ENCODE measurements around the gene MRM1.
A peak's percentile ranks its signal among the peaks of the same experiment; 100 is the strongest.

The MRM1 gene

DNA sequence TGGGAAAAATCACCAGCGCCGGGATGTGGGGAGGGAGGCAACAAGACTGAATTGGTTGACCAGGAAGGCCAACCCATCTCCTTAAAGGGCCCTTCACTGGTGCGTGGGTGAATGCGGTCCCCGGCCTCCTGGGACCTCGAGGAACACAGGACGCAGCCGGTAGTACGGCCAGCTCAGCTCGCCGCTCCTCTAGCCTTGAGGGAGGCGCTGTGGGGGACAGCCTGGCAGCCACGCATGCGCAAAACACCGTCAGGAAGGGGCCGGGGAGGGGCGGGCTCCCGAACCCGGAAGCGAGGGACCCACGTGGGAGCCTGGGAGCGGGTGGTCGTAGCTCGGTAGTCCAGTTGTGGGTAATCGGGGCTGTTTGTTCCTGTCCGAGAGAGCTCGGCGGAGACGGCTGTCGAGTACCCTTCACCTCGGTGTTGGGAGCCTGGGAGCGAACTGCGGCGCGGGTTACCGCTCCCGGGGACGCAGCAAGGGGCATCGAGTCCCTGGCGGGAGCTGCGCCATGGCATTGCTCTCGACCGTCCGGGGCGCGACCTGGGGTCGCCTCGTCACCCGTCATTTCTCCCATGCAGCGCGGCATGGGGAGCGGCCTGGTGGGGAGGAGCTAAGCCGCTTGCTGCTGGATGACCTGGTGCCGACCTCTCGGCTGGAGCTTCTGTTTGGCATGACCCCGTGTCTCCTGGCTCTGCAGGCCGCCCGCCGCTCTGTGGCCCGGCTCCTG lies at the start of gene MRM1:
MRM1 (plus strand) TSS at position 281 of the 727 bp plus-strand sequence; CDS start at position 509, 228 bp downstream.
- Mint-ChIP-seq H3K36me3 (ENCODE audit: low read depth) (peaks cover 35% of the 10 kb centered on the region), H3K27ac (peak within 1 kb of the TSS; percentile 85), H3K27me3 (no peaks in the 10 kb centered on the region), H3K4me1 (ENCODE audit: low read depth) (peaks cover 48% of the 10 kb centered on the region), H3K4me3 (peak within 1 kb of the TSS; percentile 83), H3K9me3 (no peaks in the 10 kb centered on the region)
- intact Hi-C loops (cut with micrococcal nuclease) = loop anchor here (1.0 to 10.0 kb wide), 2 partner anchors 9 to 633 kb away; no protein-coding TSS in a partner anchor

- intact Hi-C loops (cut with micrococcal nuclease) = no loop called here
- Mint-ChIP-seq H3K4me3 (no peak overlapping the region), H3K4me1 (ENCODE audit: low read depth) (peaks cover 19% of the 10 kb centered on the region), H3K36me3 (ENCODE audit: low read depth) (peaks cover 66% of the 10 kb centered on the region), H3K9me3 (no peaks in the 10 kb centered on the region), H3K27ac (no peak overlapping the region), H3K27me3 (no peaks in the 10 kb centered on the region)
Observed at GRCh38 chr17:36553459-36553858, 47.9 kb upstream of the MRM1 start.

- intact Hi-C loops (cut with micrococcal nuclease) = no loop called here
- H3K36me3 Mint-ChIP-seq (ENCODE audit: low read depth) = peaks cover 97% of the 10 kb centered on the region
- H3K27ac Mint-ChIP-seq = no peak overlapping the region
- H3K4me3 Mint-ChIP-seq = no peak overlapping the region
- H3K27me3 Mint-ChIP-seq = no peaks in the 10 kb centered on the region
- H3K9me3 Mint-ChIP-seq = no peaks in the 10 kb centered on the region
- H3K4me1 Mint-ChIP-seq (ENCODE audit: low read depth) = peaks cover 4% of the 10 kb centered on the region
Observed at GRCh38 chr17:36566081-36566480, 35.3 kb upstream of the MRM1 start.

DNA sequence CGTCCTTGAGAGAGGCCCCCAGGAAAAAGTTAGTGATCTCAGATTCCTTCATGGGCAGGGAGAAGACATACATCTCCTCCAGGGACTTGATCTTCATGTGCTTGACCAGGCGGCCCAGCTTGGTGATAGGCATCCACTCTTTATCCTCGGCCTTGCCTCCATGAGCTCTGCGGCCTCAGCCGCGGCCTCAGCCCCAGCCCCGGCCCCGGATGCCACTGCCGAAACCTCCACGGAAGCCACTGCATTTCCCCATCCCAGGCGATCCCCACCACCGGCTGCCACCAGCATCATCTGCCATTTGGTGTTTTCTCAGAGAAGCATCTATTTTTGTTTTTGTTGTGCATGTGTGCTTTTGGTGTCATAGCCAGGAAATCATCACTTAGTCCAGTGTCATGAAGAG lies 26.4 kb upstream of the MRM1 start:
- intact Hi-C loops (cut with micrococcal nuclease) = no loop called here
- Mint-ChIP-seq H3K36me3 (ENCODE audit: low read depth) (peaks cover 93% of the 10 kb centered on the region), H3K4me1 (ENCODE audit: low read depth) (no peaks in the 10 kb centered on the region), H3K4me3 (no peak overlapping the region), H3K27ac (no peak overlapping the region), H3K9me3 (no peaks in the 10 kb centered on the region), H3K27me3 (no peaks in the 10 kb centered on the region)

DNA sequence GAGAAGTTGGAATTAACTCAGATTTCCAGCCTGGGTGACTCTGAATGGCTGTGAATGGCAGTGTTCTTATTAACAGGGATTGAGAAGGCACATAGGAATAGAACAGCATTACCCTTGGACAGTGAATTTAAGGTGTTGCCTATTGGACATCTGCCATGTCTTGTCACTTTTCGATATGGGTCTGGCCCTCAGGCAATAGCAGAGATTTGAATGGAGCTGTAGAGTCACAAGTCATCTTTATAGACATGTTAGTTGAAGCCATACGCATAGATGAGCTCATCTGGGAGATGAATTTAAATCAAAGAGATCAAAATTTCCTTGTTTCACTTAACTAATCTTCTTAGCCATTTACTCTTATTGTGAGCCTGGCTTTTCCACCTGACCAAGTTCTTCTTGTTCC lies 24.6 kb upstream of the MRM1 start:
- Mint-ChIP-seq H3K36me3 (ENCODE audit: low read depth) (peaks cover 93% of the 10 kb centered on the region), H3K27me3 (no peaks in the 10 kb centered on the region), H3K4me1 (ENCODE audit: low read depth) (no peaks in the 10 kb centered on the region), H3K27ac (no peak overlapping the region), H3K4me3 (no peak overlapping the region), H3K9me3 (no peaks in the 10 kb centered on the region)
- intact Hi-C loops (cut with micrococcal nuclease) = no loop called here

GRCh38 chr17:36578671-36579070 lies 22.7 kb upstream of the MRM1 start:
- Mint-ChIP-seq H3K36me3 (ENCODE audit: low read depth) (peaks cover 90% of the 10 kb centered on the region), H3K4me3 (no peak overlapping the region), H3K9me3 (no peaks in the 10 kb centered on the region), H3K4me1 (ENCODE audit: low read depth) (no peaks in the 10 kb centered on the region), H3K27ac (no peak overlapping the region), H3K27me3 (no peaks in the 10 kb centered on the region)
- intact Hi-C loops (cut with micrococcal nuclease) = no loop called here

GRCh38 chr17:36583787-36584186 lies 17.6 kb upstream of the MRM1 start:
- Mint-ChIP-seq H3K27ac (no peak overlapping the region), H3K27me3 (no peaks in the 10 kb centered on the region), H3K4me1 (ENCODE audit: low read depth) (no peaks in the 10 kb centered on the region), H3K36me3 (ENCODE audit: low read depth) (peaks cover 95% of the 10 kb centered on the region), H3K9me3 (no peaks in the 10 kb centered on the region), H3K4me3 (no peak overlapping the region)
- intact Hi-C loops (cut with micrococcal nuclease) = no loop called here

DNA sequence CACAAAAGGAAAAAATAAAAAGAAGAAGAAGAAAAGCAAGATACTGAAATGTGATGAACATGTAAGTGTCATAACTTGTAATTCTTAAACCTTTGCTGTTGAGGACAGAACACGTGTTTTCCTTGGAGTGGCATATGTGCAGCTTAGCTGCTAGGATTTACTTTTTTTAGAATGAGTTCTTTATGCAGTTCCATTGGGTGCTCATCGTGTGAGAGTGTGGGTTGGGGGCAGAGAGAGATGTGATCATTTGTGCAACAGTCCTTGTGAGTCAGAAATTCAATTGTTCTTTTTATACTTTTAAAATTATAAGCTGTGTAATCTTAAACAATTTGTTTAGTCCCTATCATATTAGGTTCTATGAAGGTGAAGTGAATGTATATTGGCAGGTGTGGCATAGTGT lies 15.2 kb upstream of the MRM1 start:
- Mint-ChIP-seq H3K9me3 (no peaks in the 10 kb centered on the region), H3K4me1 (ENCODE audit: low read depth) (peaks cover 2% of the 10 kb centered on the region), H3K27ac (no peak overlapping the region), H3K27me3 (no peaks in the 10 kb centered on the region), H3K36me3 (ENCODE audit: low read depth) (peaks cover 81% of the 10 kb centered on the region), H3K4me3 (no peak overlapping the region)
- intact Hi-C loops (cut with micrococcal nuclease) = no loop called here

DNA sequence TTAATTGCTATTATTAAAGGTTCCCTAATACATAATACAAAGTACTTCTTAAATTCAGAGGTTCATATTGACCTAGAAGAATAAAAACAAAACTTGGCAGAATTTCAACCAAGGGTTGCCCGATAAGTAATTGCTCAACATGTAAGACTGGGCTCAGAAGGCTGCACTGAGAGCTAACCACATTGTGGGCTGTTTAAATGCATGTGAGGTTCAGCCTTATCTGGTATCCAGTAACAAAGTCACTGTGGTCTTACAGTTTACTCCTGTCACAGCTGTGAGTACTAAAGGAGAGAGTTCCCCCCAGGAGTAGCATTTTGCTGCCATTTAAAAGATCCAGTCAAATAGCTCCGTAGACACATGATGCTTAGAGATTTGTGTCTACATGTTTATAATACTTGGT lies 11.3 kb upstream of the MRM1 start:
- H3K27ac Mint-ChIP-seq = no peak overlapping the region

GRCh38 chr17:36591434-36592315 lies 9.7 kb upstream of the MRM1 start, which contains the start of gene DHRS11:
DHRS11 (plus strand) TSS chr17:36591879; CDS start chr17:36592010, 131 bp downstream.
- Mint-ChIP-seq H3K4me3 (peak within 1 kb of the TSS; percentile 82), H3K36me3 (ENCODE audit: low read depth) (peaks cover 36% of the 10 kb centered on the region), H3K4me1 (ENCODE audit: low read depth) (peaks cover 27% of the 10 kb centered on the region), H3K27ac (peak within 1 kb of the TSS; percentile 53), H3K27me3 (peaks cover 17% of the 10 kb centered on the region), H3K9me3 (no peaks in the 10 kb centered on the region)
- intact Hi-C loops (cut with micrococcal nuclease) = loop anchor here (1.0 to 5.0 kb wide), 2 partner anchors 10 to 44 kb away; partner anchors contain the start of gene MRM1

More for the DNA sequence above, 11.3 kb upstream of the MRM1 start:
- H3K4me3 Mint-ChIP-seq = no peak overlapping the region
- H3K36me3 Mint-ChIP-seq (ENCODE audit: low read depth) = peaks cover 50% of the 10 kb centered on the region
- intact Hi-C loops (cut with micrococcal nuclease) = loop anchor here (5.0 kb wide), 1 partner anchor 43 kb away; no protein-coding TSS in a partner anchor
- peaks cover 27% of the 10 kb centered on the region for H3K4me1 Mint-ChIP-seq (ENCODE audit: low read depth)
- no peaks in the 10 kb centered on the region for H3K9me3 Mint-ChIP-seq
- peaks cover 17% of the 10 kb centered on the region for H3K27me3 Mint-ChIP-seq

DNA sequence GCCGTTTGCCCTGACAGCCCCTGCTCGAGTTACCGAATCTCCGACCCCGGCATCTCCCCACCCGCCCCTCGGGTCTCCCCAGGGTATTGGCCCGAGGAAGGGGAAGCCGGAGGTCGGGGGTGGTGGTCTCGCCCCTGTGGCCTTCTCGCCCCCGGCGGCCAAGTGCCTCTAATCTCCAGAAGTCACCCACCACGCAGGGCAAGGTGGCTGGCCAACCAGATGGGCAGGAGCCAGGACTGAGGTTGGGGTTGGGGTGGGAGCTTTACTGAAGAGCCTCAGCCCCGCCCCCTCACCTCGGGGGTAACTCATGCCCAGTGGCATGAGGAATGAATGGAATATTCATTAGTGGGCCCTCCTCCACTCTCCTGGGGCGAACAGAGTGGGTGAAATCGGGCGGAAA lies 9.1 kb upstream of the MRM1 start:
- no peaks in the 10 kb centered on the region for H3K9me3 Mint-ChIP-seq
- H3K27me3 Mint-ChIP-seq = peaks cover 17% of the 10 kb centered on the region
- peak overlapping the region; percentile 82 for H3K4me3 Mint-ChIP-seq
- intact Hi-C loops (cut with micrococcal nuclease) = loop anchor here (1.0 to 5.0 kb wide), 2 partner anchors 9 to 45 kb away; partner anchors contain the start of gene MRM1
- H3K4me1 Mint-ChIP-seq (ENCODE audit: low read depth) = peaks cover 27% of the 10 kb centered on the region
- H3K27ac Mint-ChIP-seq = peak overlapping the region; percentile 8
- H3K36me3 Mint-ChIP-seq (ENCODE audit: low read depth) = peaks cover 29% of the 10 kb centered on the region

DNA sequence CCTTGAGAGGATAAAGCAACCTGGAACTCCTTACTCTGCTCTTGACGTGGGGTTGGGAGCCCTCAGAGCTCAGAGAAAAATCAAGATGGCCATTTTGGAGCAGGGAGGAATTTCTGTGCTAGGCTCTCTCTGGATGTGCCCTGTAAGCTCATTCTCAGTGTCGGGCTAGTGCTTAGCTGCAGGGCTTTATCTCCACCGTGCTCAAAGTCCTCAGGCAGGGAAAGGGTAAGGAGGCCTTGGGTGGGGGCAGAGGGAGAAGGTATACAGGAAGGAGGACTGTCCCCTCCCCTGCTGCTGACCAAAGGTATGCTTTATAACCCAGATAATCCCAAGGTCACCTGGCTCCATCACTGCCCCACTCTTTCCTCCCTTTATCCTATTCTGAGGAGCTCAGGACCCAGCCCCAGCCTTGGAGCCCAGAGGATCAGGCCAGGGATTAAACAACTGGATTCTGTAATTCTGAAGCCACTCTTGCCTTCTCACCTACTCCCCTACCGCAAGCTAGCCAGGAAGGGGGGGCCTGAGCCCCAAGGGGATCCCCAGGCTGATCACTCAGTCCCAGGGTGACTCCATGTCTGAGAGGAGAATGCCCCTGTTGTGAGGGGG lies 8.6 kb upstream of the MRM1 start:
- Mint-ChIP-seq H3K36me3 (ENCODE audit: low read depth) (peaks cover 24% of the 10 kb centered on the region), H3K27ac (peak overlapping the region; percentile 8)
- intact Hi-C loops (cut with micrococcal nuclease) = loop anchor here (1.0 to 5.0 kb wide), 2 partner anchors 8 to 46 kb away; partner anchors contain the start of gene MRM1

DNA sequence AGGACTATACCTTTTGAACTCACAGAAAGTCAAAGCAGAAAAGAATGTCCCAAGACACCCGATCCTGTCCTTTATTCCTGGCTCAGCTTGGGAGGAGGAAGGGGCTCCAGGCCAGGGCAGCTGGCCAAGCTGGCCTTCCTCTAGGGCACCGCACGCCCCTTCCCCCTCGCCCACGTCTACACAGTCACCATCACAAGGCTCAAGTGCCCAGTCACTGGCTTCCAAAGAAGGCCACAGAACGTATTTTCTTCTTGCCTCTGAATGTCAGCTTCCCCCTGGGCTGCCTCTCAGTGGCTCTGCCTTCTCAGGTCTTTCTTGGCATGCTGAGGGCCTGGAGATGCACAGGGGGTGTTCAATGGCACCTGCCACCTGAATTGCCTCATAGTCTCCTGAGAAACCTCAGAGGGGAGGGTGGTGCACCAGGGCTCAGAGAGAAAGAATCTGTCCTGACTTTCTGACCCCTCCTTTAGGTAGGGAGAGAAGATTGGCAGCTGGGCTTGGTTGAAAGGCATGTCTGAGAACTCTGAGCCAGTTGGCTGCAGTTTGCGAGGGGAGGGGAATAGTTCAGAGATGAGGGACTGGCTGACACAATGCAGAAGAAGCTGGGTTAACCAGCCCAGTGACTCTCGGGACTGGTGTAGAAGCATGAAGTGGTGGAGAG lies 7.6 kb upstream of the MRM1 start:
- intact Hi-C loops (cut with micrococcal nuclease) = loop anchor here (5.0 kb wide), 1 partner anchor 46 kb away; no protein-coding TSS in a partner anchor
- Mint-ChIP-seq H3K27ac (peak overlapping the region; percentile 18), H3K4me1 (ENCODE audit: low read depth) (peaks cover 27% of the 10 kb centered on the region), H3K4me3 (no peak overlapping the region), H3K9me3 (no peaks in the 10 kb centered on the region), H3K36me3 (ENCODE audit: low read depth) (peaks cover 15% of the 10 kb centered on the region), H3K27me3 (peaks cover 17% of the 10 kb centered on the region)

More for the DNA sequence above, 8.6 kb upstream of the MRM1 start:
- H3K4me1 Mint-ChIP-seq (ENCODE audit: low read depth) = peaks cover 27% of the 10 kb centered on the region
- peak overlapping the region; percentile 82 for H3K4me3 Mint-ChIP-seq
- H3K27me3 Mint-ChIP-seq = peaks cover 17% of the 10 kb centered on the region
- H3K9me3 Mint-ChIP-seq = no peaks in the 10 kb centered on the region
